HepG2 (cell line): Measurements from ENCODE around the gene COL4A2. TPM values are rescaled to one million over a fixed set of nuclear protein-coding genes. Genes with fewer than 3 reads are reported as not detected.

Experiments
- CCAR2 ChIP-seq: fragments of 200-400 bp; formaldehyde crosslinking; optimal IDR thresholded peaks from 2 replicates; pipeline ENCODE3; 2018; ENCODE audit warnings: low read depth, mild to moderate bottlenecking, low read length, moderate library complexity
- HNRNPUL1 ChIP-seq: fragments of 200-400 bp; formaldehyde crosslinking; IDR thresholded peaks from 2 replicates; pipeline ENCODE4 v1.6.1; 2017; ENCODE audit warnings: low read depth, mild to moderate bottlenecking, low read length, moderate library complexity
- KAT8 ChIP-seq: IDR thresholded peaks from 2 replicates; pipeline ENCODE4 v1.6.1; 2016; ENCODE audit warnings: missing genetic modification reagents, missing compliant biosample characterization
- PAX8 ChIP-seq: sonication (generic); formaldehyde crosslinking; IDR thresholded peaks from 2 replicates; pipeline ENCODE4 v1.8.0; 2022; ENCODE audit warnings: mild to moderate bottlenecking, missing genetic modification reagents, borderline replicate concordance
- PHF8 ChIP-seq: sonication (generic); formaldehyde crosslinking; IDR thresholded peaks from 2 replicates; pipeline ENCODE4 v1.5.0; 2020; ENCODE audit warnings: missing genetic modification reagents
- RXRA ChIP-seq: sonication (generic); formaldehyde crosslinking; IDR thresholded peaks from 2 replicates; pipeline ENCODE4 v1.5.1; 2020; ENCODE audit warnings: missing genetic modification reagents
- SALL2 ChIP-seq: sonication (generic); formaldehyde crosslinking; IDR thresholded peaks from 2 replicates; pipeline ENCODE4 v1.8.1; 2023; ENCODE audit warnings: mild to moderate bottlenecking, missing genetic modification reagents, inconsistent platforms
- SMAD3 ChIP-seq: sonication (generic); formaldehyde crosslinking; IDR thresholded peaks from 2 replicates; pipeline ENCODE4 v1.4.0; 2020; ENCODE audit warnings: missing genetic modification reagents
- TGIF2 ChIP-seq: IDR thresholded peaks from 2 replicates; pipeline ENCODE4 v1.6.1; 2016; ENCODE audit warnings: control low read depth, missing compliant biosample characterization
- polyA plus RNA-seq, 8 experiments: library from polyadenylated mRNA; depleted of rRNA in 3 of 8; stranded (reverse) in 7 of 8; unstranded in 1 of 8; fragments of >200 nt; fragmentation: Illumina TruSeq in 4 of 8; extraction: Trizol in 4 of 8; gene quantifications; 2 replicates each; pipeline versions ENCODE4 v1.2.1 to v1.2.3, GENCODE V29; 2011 to 2016; ENCODE audit warnings: low read depth in 4 of 8, missing spikeins in 1 of 8, mixed read lengths in 1 of 8; ENCODE audit not compliant: insufficient read depth in 1 of 8
- total RNA-seq, 5 experiments: library from RNA; depleted of rRNA; stranded (reverse); fragments of >200 nt; fragmentation: Illumina TruSeq; extraction: Trizol; gene quantifications; 2 replicates each; pipeline ENCODE4 v1.2.3, GENCODE V29; 2016; ENCODE audit warnings: low read depth in 1 of 5
- TF ChIP-seq, protein P1 (sequence below): sonication (generic); formaldehyde crosslinking; IDR thresholded peaks from 2 replicates; pipeline ENCODE4 v1.5.1; 2020; ENCODE audit warnings: mild to moderate bottlenecking, moderate library complexity, missing genetic modification reagents
- TF ChIP-seq, protein P2 (sequence below): sonication (generic); formaldehyde crosslinking; IDR thresholded peaks from 2 replicates; pipeline ENCODE4 v1.4.0; 2020; ENCODE audit warnings: missing genetic modification reagents, low read depth, mild to moderate bottlenecking, borderline replicate concordance
- TF ChIP-seq, protein P3 (sequence below): sonication (generic); formaldehyde crosslinking; IDR thresholded peaks from 2 replicates; pipeline ENCODE4 v1.4.0; 2020; ENCODE audit warnings: mild to moderate bottlenecking, missing genetic modification reagents
- TF ChIP-seq, protein P4 (sequence below): sonication (generic); formaldehyde crosslinking; IDR thresholded peaks from 2 replicates; pipeline ENCODE4 v1.5.1; 2020; ENCODE audit warnings: missing genetic modification reagents, mild to moderate bottlenecking, borderline replicate concordance
- TF ChIP-seq, protein P5 (sequence below): IDR thresholded peaks from 2 replicates; pipeline ENCODE4 v1.4.0; 2020; ENCODE audit warnings: mild to moderate bottlenecking, missing genetic modification reagents
- TF ChIP-seq, protein P6 (sequence below): sonication (generic); formaldehyde crosslinking; IDR thresholded peaks from 2 replicates; pipeline ENCODE4 v1.4.0; 2020; ENCODE audit warnings: missing genetic modification reagents

COL4A2 gene
- total and polyA plus RNA-seq, 2 of the 13 experiments (the other 11 are each of a cell fraction or from before 2014, with no cell fraction given): 0.22 to 1.9 TPM

DNA sequence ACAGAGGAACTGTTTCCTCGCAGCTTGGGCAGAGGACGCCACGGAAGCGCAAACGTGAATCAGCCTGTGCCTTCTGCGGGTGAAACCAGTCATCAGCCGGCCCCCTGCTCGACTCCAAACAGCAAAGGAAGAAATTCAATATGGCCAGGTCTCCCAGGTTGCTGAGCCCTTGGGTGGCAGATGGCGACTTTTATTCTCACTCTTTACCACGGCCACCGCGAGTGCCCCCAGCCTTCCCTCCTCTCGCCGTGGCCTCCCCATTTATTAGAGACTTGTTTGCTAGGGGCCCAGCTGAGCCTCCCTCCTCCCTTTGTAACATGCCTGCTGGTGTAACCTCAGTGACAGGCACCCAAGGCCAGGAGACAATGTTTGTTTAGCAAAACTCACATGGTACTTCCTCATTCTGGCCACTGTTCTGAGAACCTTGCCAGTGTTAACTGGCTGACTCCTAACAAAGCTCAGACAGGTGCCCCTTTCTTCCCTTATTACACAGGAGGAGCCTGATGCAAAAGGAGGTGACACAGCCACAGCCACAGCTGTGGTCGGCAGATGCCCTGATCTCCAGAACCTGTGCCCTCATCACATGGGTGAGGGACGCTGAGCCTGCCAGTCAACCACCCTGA, 248.6 kb downstream of the COL4A2 start (continued):
- TF ChIP-seq, protein P1, sequence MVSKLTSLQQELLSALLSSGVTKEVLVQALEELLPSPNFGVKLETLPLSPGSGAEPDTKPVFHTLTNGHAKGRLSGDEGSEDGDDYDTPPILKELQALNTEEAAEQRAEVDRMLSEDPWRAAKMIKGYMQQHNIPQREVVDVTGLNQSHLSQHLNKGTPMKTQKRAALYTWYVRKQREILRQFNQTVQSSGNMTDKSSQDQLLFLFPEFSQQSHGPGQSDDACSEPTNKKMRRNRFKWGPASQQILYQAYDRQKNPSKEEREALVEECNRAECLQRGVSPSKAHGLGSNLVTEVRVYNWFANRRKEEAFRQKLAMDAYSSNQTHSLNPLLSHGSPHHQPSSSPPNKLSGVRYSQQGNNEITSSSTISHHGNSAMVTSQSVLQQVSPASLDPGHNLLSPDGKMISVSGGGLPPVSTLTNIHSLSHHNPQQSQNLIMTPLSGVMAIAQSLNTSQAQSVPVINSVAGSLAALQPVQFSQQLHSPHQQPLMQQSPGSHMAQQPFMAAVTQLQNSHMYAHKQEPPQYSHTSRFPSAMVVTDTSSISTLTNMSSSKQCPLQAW (CRISPR knock-in tag): peak; percentile 43; the same call in 1 of the 2 replicates
- TF ChIP-seq TGIF2 (peak; percentile 94), KAT8 (no peak), SALL2 (CRISPR knock-in tag) (no peak), HNRNPUL1 (no peak), CCAR2 (no peak), PAX8 (CRISPR knock-in tag) (no peak), SMAD3 (CRISPR knock-in tag) (0 out of 2 replicates have a peak, but pooled peaks have one; percentile 22), RXRA (CRISPR knock-in tag) (peak; percentile 52; the same call in 1 of the 2 replicates), PHF8 (CRISPR knock-in tag) (no peak)
- TF ChIP-seq, protein P2, sequence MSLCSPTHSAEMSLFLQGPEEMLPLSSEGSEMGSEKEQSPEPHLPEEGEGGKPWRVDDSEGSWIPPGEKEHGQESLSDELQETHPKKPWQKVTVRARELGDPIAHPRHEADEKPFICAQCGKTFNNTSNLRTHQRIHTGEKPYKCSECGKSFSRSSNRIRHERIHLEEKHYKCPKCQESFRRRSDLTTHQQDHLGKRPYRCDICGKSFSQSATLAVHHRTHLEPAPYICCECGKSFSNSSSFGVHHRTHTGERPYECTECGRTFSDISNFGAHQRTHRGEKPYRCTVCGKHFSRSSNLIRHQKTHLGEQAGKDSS (CRISPR knock-in tag): peak; percentile 34; the same call in 1 of the 2 replicates
- TF ChIP-seq, protein P3, sequence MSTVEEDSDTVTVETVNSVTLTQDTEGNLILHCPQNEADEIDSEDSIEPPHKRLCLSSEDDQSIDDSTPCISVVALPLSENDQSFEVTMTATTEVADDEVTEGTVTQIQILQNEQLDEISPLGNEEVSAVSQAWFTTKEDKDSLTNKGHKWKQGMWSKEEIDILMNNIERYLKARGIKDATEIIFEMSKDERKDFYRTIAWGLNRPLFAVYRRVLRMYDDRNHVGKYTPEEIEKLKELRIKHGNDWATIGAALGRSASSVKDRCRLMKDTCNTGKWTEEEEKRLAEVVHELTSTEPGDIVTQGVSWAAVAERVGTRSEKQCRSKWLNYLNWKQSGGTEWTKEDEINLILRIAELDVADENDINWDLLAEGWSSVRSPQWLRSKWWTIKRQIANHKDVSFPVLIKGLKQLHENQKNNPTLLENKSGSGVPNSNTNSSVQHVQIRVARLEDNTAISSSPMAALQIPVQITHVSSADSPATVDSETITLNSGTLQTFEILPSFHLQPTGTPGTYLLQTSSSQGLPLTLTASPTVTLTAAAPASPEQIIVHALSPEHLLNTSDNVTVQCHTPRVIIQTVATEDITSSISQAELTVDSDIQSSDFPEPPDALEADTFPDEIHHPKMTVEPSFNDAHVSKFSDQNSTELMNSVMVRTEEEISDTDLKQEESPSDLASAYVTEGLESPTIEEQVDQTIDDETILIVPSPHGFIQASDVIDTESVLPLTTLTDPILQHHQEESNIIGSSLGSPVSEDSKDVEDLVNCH (CRISPR knock-in tag): no peak
- TF ChIP-seq, protein P4, sequence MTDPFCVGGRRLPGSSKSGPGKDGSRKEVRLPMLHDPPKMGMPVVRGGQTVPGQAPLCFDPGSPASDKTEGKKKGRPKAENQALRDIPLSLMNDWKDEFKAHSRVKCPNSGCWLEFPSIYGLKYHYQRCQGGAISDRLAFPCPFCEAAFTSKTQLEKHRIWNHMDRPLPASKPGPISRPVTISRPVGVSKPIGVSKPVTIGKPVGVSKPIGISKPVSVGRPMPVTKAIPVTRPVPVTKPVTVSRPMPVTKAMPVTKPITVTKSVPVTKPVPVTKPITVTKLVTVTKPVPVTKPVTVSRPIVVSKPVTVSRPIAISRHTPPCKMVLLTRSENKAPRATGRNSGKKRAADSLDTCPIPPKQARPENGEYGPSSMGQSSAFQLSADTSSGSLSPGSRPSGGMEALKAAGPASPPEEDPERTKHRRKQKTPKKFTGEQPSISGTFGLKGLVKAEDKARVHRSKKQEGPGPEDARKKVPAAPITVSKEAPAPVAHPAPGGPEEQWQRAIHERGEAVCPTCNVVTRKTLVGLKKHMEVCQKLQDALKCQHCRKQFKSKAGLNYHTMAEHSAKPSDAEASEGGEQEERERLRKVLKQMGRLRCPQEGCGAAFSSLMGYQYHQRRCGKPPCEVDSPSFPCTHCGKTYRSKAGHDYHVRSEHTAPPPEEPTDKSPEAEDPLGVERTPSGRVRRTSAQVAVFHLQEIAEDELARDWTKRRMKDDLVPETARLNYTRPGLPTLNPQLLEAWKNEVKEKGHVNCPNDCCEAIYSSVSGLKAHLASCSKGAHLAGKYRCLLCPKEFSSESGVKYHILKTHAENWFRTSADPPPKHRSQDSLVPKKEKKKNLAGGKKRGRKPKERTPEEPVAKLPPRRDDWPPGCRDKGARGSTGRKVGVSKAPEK (CRISPR knock-in tag): no peak
- TF ChIP-seq, protein P5, sequence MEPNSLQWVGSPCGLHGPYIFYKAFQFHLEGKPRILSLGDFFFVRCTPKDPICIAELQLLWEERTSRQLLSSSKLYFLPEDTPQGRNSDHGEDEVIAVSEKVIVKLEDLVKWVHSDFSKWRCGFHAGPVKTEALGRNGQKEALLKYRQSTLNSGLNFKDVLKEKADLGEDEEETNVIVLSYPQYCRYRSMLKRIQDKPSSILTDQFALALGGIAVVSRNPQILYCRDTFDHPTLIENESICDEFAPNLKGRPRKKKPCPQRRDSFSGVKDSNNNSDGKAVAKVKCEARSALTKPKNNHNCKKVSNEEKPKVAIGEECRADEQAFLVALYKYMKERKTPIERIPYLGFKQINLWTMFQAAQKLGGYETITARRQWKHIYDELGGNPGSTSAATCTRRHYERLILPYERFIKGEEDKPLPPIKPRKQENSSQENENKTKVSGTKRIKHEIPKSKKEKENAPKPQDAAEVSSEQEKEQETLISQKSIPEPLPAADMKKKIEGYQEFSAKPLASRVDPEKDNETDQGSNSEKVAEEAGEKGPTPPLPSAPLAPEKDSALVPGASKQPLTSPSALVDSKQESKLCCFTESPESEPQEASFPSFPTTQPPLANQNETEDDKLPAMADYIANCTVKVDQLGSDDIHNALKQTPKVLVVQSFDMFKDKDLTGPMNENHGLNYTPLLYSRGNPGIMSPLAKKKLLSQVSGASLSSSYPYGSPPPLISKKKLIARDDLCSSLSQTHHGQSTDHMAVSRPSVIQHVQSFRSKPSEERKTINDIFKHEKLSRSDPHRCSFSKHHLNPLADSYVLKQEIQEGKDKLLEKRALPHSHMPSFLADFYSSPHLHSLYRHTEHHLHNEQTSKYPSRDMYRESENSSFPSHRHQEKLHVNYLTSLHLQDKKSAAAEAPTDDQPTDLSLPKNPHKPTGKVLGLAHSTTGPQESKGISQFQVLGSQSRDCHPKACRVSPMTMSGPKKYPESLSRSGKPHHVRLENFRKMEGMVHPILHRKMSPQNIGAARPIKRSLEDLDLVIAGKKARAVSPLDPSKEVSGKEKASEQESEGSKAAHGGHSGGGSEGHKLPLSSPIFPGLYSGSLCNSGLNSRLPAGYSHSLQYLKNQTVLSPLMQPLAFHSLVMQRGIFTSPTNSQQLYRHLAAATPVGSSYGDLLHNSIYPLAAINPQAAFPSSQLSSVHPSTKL (CRISPR knock-in tag): peak; percentile 77
- TF ChIP-seq, protein P6, sequence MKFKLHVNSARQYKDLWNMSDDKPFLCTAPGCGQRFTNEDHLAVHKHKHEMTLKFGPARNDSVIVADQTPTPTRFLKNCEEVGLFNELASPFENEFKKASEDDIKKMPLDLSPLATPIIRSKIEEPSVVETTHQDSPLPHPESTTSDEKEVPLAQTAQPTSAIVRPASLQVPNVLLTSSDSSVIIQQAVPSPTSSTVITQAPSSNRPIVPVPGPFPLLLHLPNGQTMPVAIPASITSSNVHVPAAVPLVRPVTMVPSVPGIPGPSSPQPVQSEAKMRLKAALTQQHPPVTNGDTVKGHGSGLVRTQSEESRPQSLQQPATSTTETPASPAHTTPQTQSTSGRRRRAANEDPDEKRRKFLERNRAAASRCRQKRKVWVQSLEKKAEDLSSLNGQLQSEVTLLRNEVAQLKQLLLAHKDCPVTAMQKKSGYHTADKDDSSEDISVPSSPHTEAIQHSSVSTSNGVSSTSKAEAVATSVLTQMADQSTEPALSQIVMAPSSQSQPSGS: no peak
